Fibroblast of mammary gland (primary cell): ENCODE measurements around the gene NEBL.

Experiments used
- DNase-seq: peaks from one replicate; pipeline ENCODE4 v3.0.0-alpha.2; 2010; ENCODE audit warnings: low read depth
- H3K4me3 ChIP-seq: 2 replicates; pipeline ENCODE4 v1.5.1; 2011; ENCODE audit warnings: low read depth, mild to moderate bottlenecking, low read length, moderate library complexity; ENCODE audit not compliant: control insufficient read depth
- TF ChIP-seq, protein P1 (sequence below): conservative IDR thresholded peaks from 2 replicates; pipeline ENCODE4 v1.5.1; 2011; ENCODE audit warnings: low read depth, low read length, inconsistent platforms; ENCODE audit not compliant: control insufficient read depth, insufficient read depth

Gene NEBL

DNA sequence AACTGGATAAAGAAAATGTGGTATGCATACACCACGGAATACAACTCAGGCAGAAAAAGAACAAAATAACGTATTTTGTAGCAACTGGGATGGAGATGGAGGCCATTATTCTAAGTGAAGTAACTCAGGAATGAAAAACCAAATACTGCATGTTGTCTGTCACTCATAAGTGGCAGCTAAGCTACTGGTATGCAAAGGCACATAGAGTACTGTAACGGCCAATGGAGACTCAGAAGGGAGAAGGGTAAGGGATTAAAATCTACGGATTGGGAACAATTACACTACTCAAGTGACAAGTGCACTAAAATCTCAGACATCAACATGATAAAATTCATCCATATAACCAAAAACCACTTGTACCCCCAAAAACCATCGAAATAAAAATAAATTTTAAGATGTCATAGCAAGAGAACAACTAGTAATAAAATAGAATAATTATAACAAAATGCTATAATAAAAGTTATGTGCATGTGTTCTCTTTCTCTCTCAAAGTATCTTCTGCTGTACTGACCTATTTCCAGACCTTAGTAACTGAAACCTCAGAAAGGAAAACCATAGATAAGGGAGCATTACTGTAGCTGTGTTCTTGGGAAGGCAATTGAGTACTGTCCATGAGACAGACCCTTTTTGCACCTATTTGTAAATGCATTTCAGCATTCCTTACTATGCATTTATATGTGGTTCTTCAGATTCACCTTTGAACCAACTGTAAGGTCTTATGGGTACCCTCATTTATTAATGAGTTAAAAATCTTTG, 6.7 kb upstream of the NEBL start:
- DNase-seq, result no peak
- no peak overlapping the region for H3K4me3 ChIP-seq
- TF ChIP-seq, protein P1, sequence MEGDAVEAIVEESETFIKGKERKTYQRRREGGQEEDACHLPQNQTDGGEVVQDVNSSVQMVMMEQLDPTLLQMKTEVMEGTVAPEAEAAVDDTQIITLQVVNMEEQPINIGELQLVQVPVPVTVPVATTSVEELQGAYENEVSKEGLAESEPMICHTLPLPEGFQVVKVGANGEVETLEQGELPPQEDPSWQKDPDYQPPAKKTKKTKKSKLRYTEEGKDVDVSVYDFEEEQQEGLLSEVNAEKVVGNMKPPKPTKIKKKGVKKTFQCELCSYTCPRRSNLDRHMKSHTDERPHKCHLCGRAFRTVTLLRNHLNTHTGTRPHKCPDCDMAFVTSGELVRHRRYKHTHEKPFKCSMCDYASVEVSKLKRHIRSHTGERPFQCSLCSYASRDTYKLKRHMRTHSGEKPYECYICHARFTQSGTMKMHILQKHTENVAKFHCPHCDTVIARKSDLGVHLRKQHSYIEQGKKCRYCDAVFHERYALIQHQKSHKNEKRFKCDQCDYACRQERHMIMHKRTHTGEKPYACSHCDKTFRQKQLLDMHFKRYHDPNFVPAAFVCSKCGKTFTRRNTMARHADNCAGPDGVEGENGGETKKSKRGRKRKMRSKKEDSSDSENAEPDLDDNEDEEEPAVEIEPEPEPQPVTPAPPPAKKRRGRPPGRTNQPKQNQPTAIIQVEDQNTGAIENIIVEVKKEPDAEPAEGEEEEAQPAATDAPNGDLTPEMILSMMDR, result no peak

DNA sequence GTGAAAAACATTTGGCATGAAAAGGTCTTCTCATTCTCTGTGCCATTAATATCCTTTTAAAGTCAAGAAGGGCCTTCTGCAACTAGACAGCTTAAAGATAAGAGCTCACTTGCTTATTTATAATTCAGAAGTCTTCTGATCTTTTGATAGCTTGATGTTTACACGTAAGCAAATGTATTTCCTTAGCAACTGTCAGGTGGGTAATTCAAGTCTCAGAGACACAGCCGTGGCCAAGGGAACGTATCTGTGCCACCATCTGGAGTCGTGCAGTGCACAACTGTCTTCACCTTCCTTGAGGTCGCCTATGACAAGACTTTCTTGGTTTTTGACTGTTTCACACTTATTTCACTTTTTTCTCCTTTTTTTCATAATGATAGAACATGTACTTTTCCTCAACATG, 4.0 kb upstream of the NEBL start:
- TF ChIP-seq, protein P1, result no peak
- no peak for DNase-seq
- no peak overlapping the region for H3K4me3 ChIP-seq

DNA sequence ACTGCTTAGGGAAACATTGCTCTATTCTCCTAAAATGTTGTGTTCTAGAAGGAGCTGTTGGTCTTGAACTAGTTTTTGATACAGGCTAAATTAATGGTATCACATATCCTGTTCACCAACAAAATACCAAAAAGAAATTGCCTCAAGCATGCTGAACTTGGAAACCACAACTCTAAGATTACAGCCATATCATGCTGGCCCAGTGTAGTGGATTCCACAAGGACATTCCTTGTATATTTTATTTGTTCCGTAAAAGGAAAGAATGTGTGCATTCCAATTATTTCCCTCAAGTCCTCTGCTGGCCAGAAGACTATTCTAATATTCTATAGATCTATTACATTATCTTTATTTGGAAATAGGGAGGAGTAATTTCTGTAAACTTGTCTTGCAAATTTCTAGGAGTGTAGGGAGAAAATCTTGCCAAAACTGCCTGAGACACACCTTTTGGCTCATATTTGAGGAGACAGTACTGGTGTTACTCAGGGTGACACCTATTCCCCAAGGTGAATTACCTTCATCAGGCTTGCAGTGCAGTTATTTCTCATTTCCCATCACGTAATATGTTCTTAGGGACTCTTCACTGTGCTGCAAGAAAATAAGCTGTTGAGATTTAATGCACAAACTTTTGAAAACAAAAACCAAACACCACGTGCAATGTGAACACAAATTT, 1.9 kb upstream of the NEBL start:
- no peak for DNase-seq
- TF ChIP-seq, protein P1, result no peak
- no peak overlapping the region for H3K4me3 ChIP-seq

DNA sequence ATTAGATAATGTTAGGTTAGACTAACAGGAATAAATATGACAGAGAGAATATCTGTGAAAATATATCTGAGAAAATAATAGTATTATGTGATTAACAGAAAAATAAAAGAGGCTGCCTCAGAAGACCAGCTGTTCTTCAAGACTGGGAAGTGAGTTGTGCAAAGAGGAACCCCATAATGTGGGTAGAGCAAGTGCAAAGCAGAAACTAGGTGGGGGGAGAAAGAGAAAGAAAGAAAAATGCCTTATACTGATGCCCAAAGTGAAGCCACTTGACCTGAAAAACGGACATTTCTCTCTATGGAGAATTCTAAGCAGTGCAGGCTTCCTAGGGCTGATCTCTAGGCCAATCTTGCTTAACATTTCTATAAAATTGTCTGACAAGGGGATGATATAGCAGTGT, 3.8 kb downstream of the NEBL start:
- TF ChIP-seq, protein P1, result no peak
- no peak overlapping the region for H3K4me3 ChIP-seq
- DNase-seq, result no peak

DNA sequence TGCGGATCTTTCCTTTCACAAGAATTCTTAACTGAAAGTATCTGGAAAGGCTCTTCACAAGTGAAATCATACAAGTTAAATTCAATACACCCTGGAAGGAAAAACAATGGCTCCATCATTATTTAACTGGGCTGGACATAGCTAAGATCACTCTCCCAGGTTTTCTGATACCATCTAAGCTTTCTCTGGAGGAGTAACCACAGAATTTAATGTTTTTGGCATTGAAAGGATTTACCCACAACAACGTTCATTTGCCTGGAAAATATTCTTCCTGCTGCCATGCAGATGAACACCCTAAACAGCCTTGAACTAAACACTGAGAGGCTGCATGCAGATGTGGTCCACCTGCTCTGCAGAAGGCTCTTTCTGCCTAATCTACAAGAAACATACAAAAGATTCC, 4.3 kb downstream of the NEBL start:
- no peak for DNase-seq
- TF ChIP-seq, protein P1, result no peak
- H3K4me3 ChIP-seq, result no peak overlapping the region

DNA sequence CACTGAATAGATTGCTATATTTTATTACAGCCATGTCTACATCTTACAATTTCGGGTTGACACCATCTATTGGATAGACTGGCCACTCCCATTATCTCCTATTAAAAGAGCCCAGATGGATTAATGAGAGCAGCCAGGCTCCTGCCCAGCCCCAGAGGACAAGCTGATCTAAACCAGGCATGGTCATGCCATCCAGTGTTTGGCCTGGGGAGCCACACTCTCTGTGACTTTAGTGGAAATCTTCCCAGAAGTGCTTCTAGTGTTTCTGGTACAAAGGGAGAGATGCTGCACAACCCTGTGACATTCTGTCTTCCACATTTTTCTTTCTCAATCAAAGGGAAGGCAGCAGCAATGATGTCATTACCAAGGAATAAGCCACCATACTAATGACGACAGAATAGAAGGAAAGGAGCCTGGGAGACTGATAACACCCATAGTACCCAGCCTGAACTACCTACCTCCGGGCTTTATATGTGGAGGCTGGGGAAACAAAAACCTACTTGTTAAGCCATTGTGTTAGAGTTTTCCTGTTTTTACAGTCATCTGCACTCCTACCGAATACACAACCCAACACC, 5.0 kb downstream of the NEBL start:
- no peak for DNase-seq
- TF ChIP-seq, protein P1, result no peak
- no peak overlapping the region for H3K4me3 ChIP-seq
